Measurements from ENCODE around the gene SAMSN1. TPM values are rescaled to one million over a fixed set of nuclear protein-coding genes. Genes with fewer than 3 reads are reported as not detected.

Gene SAMSN1
- polyA plus RNA-seq, 1 of the 3 experiments (the other 2 are of a cell fraction) = not detected

DNA sequence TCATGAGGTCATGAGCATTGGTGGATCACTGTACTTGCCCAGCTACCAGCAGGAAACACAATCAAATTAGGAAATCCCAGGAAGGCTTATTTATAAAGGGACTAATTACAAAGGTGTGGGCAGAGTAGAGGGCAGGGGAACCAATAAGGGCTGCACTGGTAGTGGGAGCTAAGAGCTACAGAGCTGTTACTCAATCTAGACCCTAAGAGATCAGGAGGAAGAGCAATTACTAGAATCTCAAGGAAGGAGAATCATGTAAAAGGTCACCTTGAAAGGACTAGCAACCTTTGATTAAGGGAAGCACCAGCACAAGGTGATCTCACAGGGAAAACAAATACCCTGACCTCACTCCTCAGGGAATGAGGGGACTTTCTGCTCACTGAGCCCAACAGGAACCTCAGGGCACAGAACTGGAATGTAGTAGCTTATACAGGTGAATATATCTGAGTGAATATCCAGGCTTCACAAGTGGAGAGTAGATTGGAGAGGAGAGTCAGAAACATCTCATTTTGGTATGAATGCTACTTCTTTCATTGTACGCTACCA is 66.8 kb downstream of the SAMSN1 start:
- H3K36me3 ChIP-seq (replicated peaks in 1 of 2; ENCODE audit: control insufficient read depth in 1 of 2, insufficient read depth in 2 of 2, low read length in 1 of 2) = no peaks in the 10 kb centered on the region
- no peak overlapping the region for H2AFZ ChIP-seq (ENCODE audit: low read depth)
- H4K20me1 ChIP-seq (ENCODE audit: insufficient read depth) = no peaks in the 10 kb centered on the region
- no peaks in the 10 kb centered on the region for H3K4me1 ChIP-seq (ENCODE audit: control insufficient read depth in 1 of 2, insufficient read depth in 2 of 2, low read depth in 1 of 2, low read length in 1 of 2)
- WGBS (ENCODE audit: low lambda C conversion rate) = 0% methylated on average over 1 of the region's 1 CpG
- H3K79me2 ChIP-seq (ENCODE audit: insufficient read depth) = no peaks in the 10 kb centered on the region
- ChIA-PET CTCF (no interaction called here), POLR2A (no interaction called here)
- H3K4me2 ChIP-seq = no peak overlapping the region
- no peaks in the 10 kb centered on the region for H3K9me2 ChIP-seq
- TF ChIP-seq, protein P1, sequence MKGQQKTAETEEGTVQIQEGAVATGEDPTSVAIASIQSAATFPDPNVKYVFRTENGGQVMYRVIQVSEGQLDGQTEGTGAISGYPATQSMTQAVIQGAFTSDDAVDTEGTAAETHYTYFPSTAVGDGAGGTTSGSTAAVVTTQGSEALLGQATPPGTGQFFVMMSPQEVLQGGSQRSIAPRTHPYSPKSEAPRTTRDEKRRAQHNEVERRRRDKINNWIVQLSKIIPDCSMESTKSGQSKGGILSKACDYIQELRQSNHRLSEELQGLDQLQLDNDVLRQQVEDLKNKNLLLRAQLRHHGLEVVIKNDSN (IDR thresholded peaks at IDR 0.05; ENCODE audit: borderline replicate concordance, low read depth) = no peak
- no peak for TF ChIP-seq RAD21 (IDR thresholded peaks at IDR 0.05; ENCODE audit: low read length)
- no peak for TF ChIP-seq FOXM1 (IDR thresholded peaks at IDR 0.05; ENCODE audit: low read depth)
- no peak for TF ChIP-seq EZH2phosphoT487 (IDR thresholded peaks at IDR 0.05; ENCODE audit: borderline replicate concordance, low read depth)
- TF ChIP-seq POLR2AphosphoS5 (IDR thresholded peaks at IDR 0.05; ENCODE audit: low read depth, low read length) = no peak
- TF ChIP-seq RFX5 (IDR thresholded peaks at IDR 0.05; ENCODE audit: low read length) = no peak
- TF ChIP-seq, protein P2, sequence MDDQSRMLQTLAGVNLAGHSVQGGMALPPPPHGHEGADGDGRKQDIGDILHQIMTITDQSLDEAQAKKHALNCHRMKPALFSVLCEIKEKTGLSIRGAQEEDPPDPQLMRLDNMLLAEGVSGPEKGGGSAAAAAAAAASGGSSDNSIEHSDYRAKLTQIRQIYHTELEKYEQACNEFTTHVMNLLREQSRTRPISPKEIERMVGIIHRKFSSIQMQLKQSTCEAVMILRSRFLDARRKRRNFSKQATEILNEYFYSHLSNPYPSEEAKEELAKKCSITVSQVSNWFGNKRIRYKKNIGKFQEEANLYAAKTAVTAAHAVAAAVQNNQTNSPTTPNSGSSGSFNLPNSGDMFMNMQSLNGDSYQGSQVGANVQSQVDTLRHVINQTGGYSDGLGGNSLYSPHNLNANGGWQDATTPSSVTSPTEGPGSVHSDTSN (IDR thresholded peaks at IDR 0.05) = no peak
- TF ChIP-seq MEF2A (IDR thresholded peaks at IDR 0.05; ENCODE audit: borderline replicate concordance, low read depth) = no peak
- TF ChIP-seq MXI1 (IDR thresholded peaks at IDR 0.05; ENCODE audit: low read depth, low read length) = no peak
- TF ChIP-seq, protein P3, sequence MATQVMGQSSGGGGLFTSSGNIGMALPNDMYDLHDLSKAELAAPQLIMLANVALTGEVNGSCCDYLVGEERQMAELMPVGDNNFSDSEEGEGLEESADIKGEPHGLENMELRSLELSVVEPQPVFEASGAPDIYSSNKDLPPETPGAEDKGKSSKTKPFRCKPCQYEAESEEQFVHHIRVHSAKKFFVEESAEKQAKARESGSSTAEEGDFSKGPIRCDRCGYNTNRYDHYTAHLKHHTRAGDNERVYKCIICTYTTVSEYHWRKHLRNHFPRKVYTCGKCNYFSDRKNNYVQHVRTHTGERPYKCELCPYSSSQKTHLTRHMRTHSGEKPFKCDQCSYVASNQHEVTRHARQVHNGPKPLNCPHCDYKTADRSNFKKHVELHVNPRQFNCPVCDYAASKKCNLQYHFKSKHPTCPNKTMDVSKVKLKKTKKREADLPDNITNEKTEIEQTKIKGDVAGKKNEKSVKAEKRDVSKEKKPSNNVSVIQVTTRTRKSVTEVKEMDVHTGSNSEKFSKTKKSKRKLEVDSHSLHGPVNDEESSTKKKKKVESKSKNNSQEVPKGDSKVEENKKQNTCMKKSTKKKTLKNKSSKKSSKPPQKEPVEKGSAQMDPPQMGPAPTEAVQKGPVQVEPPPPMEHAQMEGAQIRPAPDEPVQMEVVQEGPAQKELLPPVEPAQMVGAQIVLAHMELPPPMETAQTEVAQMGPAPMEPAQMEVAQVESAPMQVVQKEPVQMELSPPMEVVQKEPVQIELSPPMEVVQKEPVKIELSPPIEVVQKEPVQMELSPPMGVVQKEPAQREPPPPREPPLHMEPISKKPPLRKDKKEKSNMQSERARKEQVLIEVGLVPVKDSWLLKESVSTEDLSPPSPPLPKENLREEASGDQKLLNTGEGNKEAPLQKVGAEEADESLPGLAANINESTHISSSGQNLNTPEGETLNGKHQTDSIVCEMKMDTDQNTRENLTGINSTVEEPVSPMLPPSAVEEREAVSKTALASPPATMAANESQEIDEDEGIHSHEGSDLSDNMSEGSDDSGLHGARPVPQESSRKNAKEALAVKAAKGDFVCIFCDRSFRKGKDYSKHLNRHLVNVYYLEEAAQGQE (IDR thresholded peaks at IDR 0.05; ENCODE audit: low read depth, low read length) = no peak
- TF ChIP-seq, protein P4, sequence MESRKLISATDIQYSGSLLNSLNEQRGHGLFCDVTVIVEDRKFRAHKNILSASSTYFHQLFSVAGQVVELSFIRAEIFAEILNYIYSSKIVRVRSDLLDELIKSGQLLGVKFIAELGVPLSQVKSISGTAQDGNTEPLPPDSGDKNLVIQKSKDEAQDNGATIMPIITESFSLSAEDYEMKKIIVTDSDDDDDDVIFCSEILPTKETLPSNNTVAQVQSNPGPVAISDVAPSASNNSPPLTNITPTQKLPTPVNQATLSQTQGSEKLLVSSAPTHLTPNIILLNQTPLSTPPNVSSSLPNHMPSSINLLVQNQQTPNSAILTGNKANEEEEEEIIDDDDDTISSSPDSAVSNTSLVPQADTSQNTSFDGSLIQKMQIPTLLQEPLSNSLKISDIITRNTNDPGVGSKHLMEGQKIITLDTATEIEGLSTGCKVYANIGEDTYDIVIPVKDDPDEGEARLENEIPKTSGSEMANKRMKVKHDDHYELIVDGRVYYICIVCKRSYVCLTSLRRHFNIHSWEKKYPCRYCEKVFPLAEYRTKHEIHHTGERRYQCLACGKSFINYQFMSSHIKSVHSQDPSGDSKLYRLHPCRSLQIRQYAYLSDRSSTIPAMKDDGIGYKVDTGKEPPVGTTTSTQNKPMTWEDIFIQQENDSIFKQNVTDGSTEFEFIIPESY (IDR thresholded peaks at IDR 0.05; ENCODE audit: borderline replicate concordance, low read depth) = no peak
- no peak for TF ChIP-seq ELF1 (IDR thresholded peaks at IDR 0.05)
- TF ChIP-seq RCOR1 (IDR thresholded peaks at IDR 0.05; ENCODE audit: low read length) = no peak
- DNase-seq = no peak
- H3K9me3 ChIP-seq = no peaks in the 10 kb centered on the region
- no peak overlapping the region for H3K27ac ChIP-seq (ENCODE audit: low read depth in 2 of 2, low read length in 1 of 2)
- H3K4me3 ChIP-seq (ENCODE audit: low read depth in 2 of 2, low read length in 1 of 2) = no peak overlapping the region
- no peaks in the 10 kb centered on the region; the same call in 1 of the 2 replicates for H3K27me3 ChIP-seq (ENCODE audit: insufficient read depth)
- H3K9ac ChIP-seq = no peak overlapping the region
- H3F3A ChIP-seq (replicated peaks; ENCODE audit: insufficient read depth) = no peaks in the 10 kb centered on the region

Measured in SK-N-SH (cell line).